ENCODE results near the gene SIPA1L3. TPM values are rescaled to one million over a fixed set of nuclear protein-coding genes. Genes with fewer than 3 reads are reported as not detected.
A peak's percentile ranks its signal among the peaks of the same experiment; 100 is the strongest.

Gene SIPA1L3
- total and polyA plus RNA-seq, 2 experiments from 2014 or later = 9.3 to 30.3 TPM

- Histone ChIP-seq H3K27me3 (no peaks in the 10 kb centered on the region), H3K36me3 (no peaks in the 10 kb centered on the region), H3K4me3 (no peak overlapping the region), H3K9me3 (ENCODE audit: low read depth) (no peaks in the 10 kb centered on the region), H3K27ac (no peak overlapping the region), H3K4me1 (ENCODE audit: low read depth) (no peaks in the 10 kb centered on the region)
- no peak for DNase-seq (ENCODE audit: low read depth in 1 of 2, low spot score in 1 of 2)
- TF ChIP-seq CTCF (IDR thresholded peaks at IDR 0.05; ENCODE audit: low read depth, low read length) = no peak
Observed at GRCh38 chr19:37983153-37983552, 76.1 kb downstream of the SIPA1L3 start.

GRCh38 chr19:37983916-37984315 is 76.9 kb downstream of the SIPA1L3 start:
- no peak overlapping the region for H3K27ac ChIP-seq
- no peaks in the 10 kb centered on the region for H3K4me1 ChIP-seq (ENCODE audit: low read depth)
- H3K4me3 ChIP-seq = no peak overlapping the region
- TF ChIP-seq CTCF (IDR thresholded peaks at IDR 0.05; ENCODE audit: low read depth, low read length) = no peak
- no peak for DNase-seq (ENCODE audit: low read depth in 1 of 2, low spot score in 1 of 2)
- H3K9me3 ChIP-seq (ENCODE audit: low read depth) = no peaks in the 10 kb centered on the region
- no peaks in the 10 kb centered on the region for H3K27me3 ChIP-seq
- no peaks in the 10 kb centered on the region for H3K36me3 ChIP-seq

- no peak for TF ChIP-seq CTCF (IDR thresholded peaks at IDR 0.05; ENCODE audit: low read depth, low read length)
- H3K4me3 ChIP-seq = no peak overlapping the region
- H3K27ac ChIP-seq = no peak overlapping the region
- DNase-seq (ENCODE audit: low read depth in 1 of 2, low spot score in 1 of 2) = no peak
- no peaks in the 10 kb centered on the region for H3K36me3 ChIP-seq
- no peaks in the 10 kb centered on the region for H3K4me1 ChIP-seq (ENCODE audit: low read depth)
- no peaks in the 10 kb centered on the region for H3K9me3 ChIP-seq (ENCODE audit: low read depth)
- no peaks in the 10 kb centered on the region for H3K27me3 ChIP-seq
Observed at GRCh38 chr19:37986048-37986750, 79.2 kb downstream of the SIPA1L3 start.

GRCh38 chr19:37987356-37988332 is 80.6 kb downstream of the SIPA1L3 start:
- H3K27me3 ChIP-seq = no peaks in the 10 kb centered on the region
- H3K9me3 ChIP-seq (ENCODE audit: low read depth) = no peaks in the 10 kb centered on the region
- DNase-seq (ENCODE audit: low read depth in 1 of 2, low spot score in 1 of 2) = no peak
- no peak overlapping the region for H3K27ac ChIP-seq
- no peaks in the 10 kb centered on the region for H3K4me1 ChIP-seq (ENCODE audit: low read depth)
- no peaks in the 10 kb centered on the region for H3K36me3 ChIP-seq
- H3K4me3 ChIP-seq = no peak overlapping the region
- peak; percentile 26 for TF ChIP-seq CTCF (IDR thresholded peaks at IDR 0.05; ENCODE audit: low read depth, low read length)

- H3K27ac ChIP-seq = no peak overlapping the region
- H3K36me3 ChIP-seq = no peaks in the 10 kb centered on the region
- no peaks in the 10 kb centered on the region for H3K9me3 ChIP-seq (ENCODE audit: low read depth)
- DNase-seq (ENCODE audit: low read depth in 1 of 2, low spot score in 1 of 2) = no peak
- H3K27me3 ChIP-seq = no peaks in the 10 kb centered on the region
- H3K4me3 ChIP-seq = no peak overlapping the region
- TF ChIP-seq CTCF (IDR thresholded peaks at IDR 0.05; ENCODE audit: low read depth, low read length) = no peak
- no peaks in the 10 kb centered on the region for H3K4me1 ChIP-seq (ENCODE audit: low read depth)
Observed at GRCh38 chr19:37988758-37989635, 82.0 kb downstream of the SIPA1L3 start.
